AG09319 (cell line): ENCODE measurements around the gene SLC25A51.

ENCODE experiments used
- DNase-seq: peaks from one replicate; pipeline ENCODE4 v3.0.0-alpha.2; 2010; ENCODE audit warnings: low read depth; ENCODE audit errors: extremely low read depth
- TF ChIP-seq, protein P1 (sequence below): IDR thresholded peaks from 2 replicates; pipeline ENCODE4 v1.5.1; 2011; ENCODE audit warnings: low read depth, mild to moderate bottlenecking, inconsistent platforms, low read length, moderate library complexity

Gene SLC25A51, protein sequence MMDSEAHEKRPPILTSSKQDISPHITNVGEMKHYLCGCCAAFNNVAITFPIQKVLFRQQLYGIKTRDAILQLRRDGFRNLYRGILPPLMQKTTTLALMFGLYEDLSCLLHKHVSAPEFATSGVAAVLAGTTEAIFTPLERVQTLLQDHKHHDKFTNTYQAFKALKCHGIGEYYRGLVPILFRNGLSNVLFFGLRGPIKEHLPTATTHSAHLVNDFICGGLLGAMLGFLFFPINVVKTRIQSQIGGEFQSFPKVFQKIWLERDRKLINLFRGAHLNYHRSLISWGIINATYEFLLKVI

DNA sequence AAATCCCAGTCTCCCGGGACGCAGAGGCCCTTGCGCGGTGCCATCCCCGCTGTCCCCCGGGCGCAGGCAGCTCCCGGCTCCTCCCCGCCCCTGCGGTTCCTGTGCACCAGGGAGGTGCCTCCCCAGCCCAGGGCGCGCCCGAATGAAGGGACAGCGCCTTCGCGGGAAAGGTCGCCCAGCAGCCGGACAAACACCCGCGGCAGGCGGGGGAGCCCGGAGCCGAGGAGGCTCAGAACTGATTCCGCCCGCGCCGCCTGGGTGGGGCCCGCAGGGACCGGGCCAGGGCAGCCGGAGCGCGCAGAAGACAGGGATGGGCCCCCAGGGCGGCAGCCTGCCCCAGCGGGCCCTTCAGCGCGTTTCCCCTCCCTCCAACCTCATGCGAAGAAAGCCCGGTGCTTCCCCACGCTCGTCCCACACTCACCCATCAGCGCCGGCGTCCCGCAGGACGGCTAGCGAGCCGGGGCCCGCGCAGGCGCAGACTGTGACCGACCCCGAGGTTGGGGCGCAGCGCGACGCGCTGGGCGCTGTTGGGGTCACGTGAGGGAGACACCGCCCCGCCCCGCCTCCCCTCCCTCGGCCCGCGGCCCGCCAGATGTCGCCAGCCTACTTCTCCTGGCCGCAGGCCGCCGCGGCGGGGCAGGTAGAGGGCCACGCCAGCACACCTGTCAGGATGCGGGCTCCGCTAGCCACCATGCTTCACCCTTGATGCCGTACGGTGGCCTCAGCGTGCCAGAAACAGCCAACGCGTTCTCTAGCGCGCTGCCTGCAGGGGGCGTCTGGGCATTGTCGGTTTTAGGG lies at the start of gene SLC25A51:
Gene SLC25A51, minus strand, starts transcription at position 481 of the 798 bp plus-strand sequence. CDS start 15,577 bp downstream, outside the sequence.
- TF ChIP-seq, protein P1, sequence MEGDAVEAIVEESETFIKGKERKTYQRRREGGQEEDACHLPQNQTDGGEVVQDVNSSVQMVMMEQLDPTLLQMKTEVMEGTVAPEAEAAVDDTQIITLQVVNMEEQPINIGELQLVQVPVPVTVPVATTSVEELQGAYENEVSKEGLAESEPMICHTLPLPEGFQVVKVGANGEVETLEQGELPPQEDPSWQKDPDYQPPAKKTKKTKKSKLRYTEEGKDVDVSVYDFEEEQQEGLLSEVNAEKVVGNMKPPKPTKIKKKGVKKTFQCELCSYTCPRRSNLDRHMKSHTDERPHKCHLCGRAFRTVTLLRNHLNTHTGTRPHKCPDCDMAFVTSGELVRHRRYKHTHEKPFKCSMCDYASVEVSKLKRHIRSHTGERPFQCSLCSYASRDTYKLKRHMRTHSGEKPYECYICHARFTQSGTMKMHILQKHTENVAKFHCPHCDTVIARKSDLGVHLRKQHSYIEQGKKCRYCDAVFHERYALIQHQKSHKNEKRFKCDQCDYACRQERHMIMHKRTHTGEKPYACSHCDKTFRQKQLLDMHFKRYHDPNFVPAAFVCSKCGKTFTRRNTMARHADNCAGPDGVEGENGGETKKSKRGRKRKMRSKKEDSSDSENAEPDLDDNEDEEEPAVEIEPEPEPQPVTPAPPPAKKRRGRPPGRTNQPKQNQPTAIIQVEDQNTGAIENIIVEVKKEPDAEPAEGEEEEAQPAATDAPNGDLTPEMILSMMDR, result peak; percentile 96
- DNase-seq, result peak; percentile 79

DNA sequence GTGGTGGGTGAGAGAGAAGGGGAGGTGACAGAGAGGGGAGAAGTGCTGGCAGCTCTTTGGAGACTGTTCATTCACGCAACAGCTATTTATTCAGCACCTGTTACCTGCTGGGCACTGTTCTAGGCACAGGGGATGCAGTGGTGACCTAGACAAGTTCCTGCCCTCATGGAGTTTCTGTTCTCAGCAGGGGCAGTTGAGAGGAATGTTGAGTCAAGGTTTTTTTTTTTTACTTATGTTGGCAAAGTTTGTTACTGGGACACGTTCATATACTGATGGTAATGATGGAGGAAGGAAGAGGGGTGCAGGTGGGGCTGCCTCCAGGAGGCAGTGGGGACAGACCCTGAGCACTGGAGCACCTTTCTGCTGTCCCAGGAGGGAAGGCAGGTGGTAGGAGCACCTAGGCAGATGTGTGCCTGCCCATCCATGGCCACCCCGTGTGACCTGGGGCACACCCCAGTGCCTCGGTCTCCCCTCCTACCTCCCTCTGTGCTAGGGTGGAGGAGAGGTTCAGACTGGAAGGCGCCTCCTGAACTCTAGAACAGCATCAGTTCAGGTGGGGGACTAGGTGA lies 49.4 kb upstream of the SLC25A51 start:
- no peak for DNase-seq
- TF ChIP-seq, protein P1, result no peak

DNA sequence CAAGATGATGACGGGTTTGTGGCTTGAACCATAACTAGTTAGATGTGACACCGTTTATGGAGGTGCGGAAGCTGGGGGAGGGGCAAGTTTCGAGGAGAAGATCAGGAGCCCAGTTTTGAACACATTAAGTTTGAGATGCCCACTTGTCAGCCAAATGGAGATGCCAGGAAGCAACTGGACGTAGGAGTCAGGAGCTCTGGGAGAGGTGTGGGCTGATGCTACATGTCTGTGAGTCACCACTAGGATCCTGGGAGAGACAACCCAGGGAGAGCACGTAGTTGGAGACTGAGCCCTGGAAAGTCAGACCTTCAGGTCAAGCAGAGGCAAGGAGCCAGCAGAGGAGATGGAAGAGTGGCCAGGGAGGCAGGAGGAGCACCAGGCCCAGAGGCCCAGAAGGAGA lies 48.8 kb upstream of the SLC25A51 start:
- TF ChIP-seq, protein P1, result no peak
- peak; percentile 10 for DNase-seq

DNA sequence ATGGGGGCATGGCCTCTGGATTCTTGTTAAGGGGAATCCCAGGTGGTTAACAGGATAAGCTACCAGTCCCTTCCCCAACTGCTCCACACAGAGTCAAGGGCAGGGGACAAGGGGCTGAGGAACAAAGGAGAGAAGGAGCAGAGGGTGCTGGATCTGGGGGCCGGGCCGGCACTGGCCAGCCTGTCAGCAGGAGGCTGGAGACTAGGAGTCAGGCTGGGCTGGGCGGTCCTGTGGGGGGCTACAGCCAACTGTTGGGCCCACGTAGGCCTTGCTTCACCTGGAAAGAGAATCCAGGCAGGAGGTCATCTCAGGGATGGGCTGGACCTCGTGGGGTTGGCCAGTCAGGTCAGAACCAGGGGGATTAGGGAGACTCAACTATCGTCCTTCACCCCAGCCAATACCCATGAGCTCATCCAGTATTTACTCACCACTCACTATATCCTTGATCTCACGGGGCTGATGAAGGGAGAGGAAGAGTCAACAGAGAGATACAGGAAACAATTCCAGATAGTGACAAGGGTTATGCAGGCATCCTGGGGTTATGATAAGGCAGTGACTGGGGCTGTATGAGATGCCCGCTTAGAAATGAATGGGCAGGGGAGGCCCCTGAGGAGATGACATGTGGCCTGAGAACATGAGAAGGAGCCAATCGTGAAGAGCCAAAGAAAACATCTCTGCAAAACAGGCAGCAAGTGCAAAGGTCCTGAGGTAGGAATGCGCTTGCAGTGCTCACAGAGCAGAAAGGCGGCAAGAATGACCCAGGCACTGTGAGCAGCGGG lies 47.9 kb upstream of the SLC25A51 start:
- TF ChIP-seq, protein P1, result no peak
- no peak for DNase-seq

DNA sequence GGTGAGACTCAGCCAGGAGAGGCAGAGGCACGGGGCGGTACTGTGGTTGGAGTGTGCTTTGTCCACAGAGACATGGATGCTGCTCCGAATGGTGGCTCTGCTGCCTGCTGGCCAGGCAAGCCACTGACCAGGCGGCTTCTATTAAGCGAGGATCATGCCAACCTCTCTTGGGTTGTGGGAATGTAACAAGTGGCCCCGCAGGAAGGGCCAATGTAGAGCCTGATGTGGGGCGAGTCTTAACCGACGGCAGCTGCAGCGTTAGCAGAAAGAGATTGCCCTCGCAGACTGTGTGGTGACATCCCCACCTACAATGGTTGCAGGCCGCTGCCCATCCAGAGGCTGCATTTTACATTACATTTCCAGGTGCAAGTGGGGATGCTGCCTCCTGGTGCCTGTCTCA lies 46.6 kb upstream of the SLC25A51 start:
- no peak for DNase-seq
- TF ChIP-seq, protein P1, result no peak

DNA sequence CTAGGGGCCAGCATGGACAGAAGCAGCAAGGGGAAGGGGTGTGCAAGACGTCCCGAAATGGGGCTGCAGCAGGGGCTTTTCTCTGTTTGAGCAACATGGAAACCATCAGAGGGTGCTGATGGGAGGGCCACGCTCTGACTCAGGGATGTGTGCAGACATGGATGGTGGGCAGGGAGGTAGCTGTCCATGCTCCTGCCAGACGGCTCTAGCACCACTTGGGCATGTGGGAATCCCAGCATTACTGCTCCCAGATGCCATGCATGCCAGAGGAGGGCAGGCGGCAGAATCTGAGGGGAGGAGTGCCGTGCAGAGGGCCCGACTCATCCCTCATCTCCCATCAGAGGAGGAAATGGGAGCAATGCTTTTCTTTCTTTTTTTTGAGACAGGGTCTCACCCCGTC lies 45.6 kb upstream of the SLC25A51 start:
- DNase-seq, result no peak

More for the DNA sequence above, 45.6 kb upstream of the SLC25A51 start:
- TF ChIP-seq, protein P1, result no peak
